Measurements from ENCODE around the gene CREBBP.

- TF ChIP-seq POLR2AphosphoS5 (IDR thresholded peaks at IDR 0.05) (no peak), EP300 (IDR thresholded peaks at IDR 0.05) (no peak), POLR2A (IDR thresholded peaks at IDR 0.05) (no peak)
- TF ChIP-seq, protein P1, sequence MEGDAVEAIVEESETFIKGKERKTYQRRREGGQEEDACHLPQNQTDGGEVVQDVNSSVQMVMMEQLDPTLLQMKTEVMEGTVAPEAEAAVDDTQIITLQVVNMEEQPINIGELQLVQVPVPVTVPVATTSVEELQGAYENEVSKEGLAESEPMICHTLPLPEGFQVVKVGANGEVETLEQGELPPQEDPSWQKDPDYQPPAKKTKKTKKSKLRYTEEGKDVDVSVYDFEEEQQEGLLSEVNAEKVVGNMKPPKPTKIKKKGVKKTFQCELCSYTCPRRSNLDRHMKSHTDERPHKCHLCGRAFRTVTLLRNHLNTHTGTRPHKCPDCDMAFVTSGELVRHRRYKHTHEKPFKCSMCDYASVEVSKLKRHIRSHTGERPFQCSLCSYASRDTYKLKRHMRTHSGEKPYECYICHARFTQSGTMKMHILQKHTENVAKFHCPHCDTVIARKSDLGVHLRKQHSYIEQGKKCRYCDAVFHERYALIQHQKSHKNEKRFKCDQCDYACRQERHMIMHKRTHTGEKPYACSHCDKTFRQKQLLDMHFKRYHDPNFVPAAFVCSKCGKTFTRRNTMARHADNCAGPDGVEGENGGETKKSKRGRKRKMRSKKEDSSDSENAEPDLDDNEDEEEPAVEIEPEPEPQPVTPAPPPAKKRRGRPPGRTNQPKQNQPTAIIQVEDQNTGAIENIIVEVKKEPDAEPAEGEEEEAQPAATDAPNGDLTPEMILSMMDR (IDR thresholded peaks at IDR 0.05): no peak
These were observed 54.6 kb downstream of the CREBBP start for GRCh38 chr16:3825940-3826339.

Measured in suprapubic skin (tissue), 4 donors.